NB4 (cell line): ENCODE measurements around the gene FOXP2.

Experiments
- CTCF ChIP-seq: IDR thresholded peaks from one replicate; pipeline ENCODE4 v1.5.1; 2012; ENCODE audit warnings: low read depth, low read length
- MAX ChIP-seq: IDR thresholded peaks from 2 replicates; pipeline ENCODE4 v1.6.1; 2011; ENCODE audit warnings: low read depth, low read length
- MYC ChIP-seq: IDR thresholded peaks from 2 replicates; pipeline ENCODE4 v1.6.1; 2011; ENCODE audit warnings: low read depth, low read length
- POLR2A ChIP-seq: IDR thresholded peaks from 2 replicates; pipeline ENCODE4 v1.6.1; 2011; ENCODE audit warnings: mild to moderate bottlenecking; ENCODE audit not compliant: insufficient read length; ENCODE audit errors: extremely low read depth

GRCh38 chr7:114652041-114652440, 237.4 kb downstream of the FOXP2 start:
- TF ChIP-seq CTCF (no peak), POLR2A (no peak), MAX (no peak), MYC (no peak)
